Liver (tissue), 9 donors: ENCODE data around the gene IDE. TPM values are rescaled to one million over a fixed set of nuclear protein-coding genes. Genes with fewer than 3 reads are reported as not detected.

Experiments used
- DNase-seq: peaks from one replicate; pipeline ENCODE4 v3.0.0-alpha.2; 2017; ENCODE audit warnings: low spot score
- H3K27ac ChIP-seq, 2 donors: one replicate each; pipeline ENCODE4 v1.7.0; 2013; ENCODE audit warnings: inconsistent platforms in 2 of 2, low read length in 2 of 2, control low read depth in 1 of 2, low read depth in 1 of 2, mild to moderate bottlenecking in 1 of 2
- H3K27me3 ChIP-seq, 4 donors: one replicate each; pipeline versions ENCODE4 v1.6.1 to v1.7.0; 2013; ENCODE audit warnings: low read length in 3 of 4, inconsistent platforms in 1 of 4, mild to moderate bottlenecking in 1 of 4, moderate library complexity in 1 of 4; ENCODE audit not compliant: control insufficient read depth in 4 of 4, insufficient read depth in 4 of 4
- H3K36me3 ChIP-seq, 4 donors: one replicate each; pipeline versions ENCODE4 v1.6.1 to v1.7.0; 2013; ENCODE audit warnings: low read length in 3 of 4, mild to moderate bottlenecking in 3 of 4, low read depth in 1 of 4, moderate library complexity in 1 of 4; ENCODE audit not compliant: control insufficient read depth in 4 of 4, insufficient read depth in 3 of 4
- H3K4me1 ChIP-seq, 4 donors: one replicate each; pipeline versions ENCODE4 v1.6.1 to v1.7.0; 2013; ENCODE audit warnings: low read length in 3 of 4, mild to moderate bottlenecking in 3 of 4, moderate library complexity in 1 of 4; ENCODE audit not compliant: control insufficient read depth in 4 of 4, insufficient read depth in 4 of 4
- H3K4me3 ChIP-seq, 3 donors: one replicate each; pipeline versions ENCODE4 v1.6.1 to v1.7.0; 2013; ENCODE audit warnings: low read length in 3 of 3, control low read depth in 1 of 3, low read depth in 1 of 3, mild to moderate bottlenecking in 1 of 3
- H3K9ac ChIP-seq, 2 donors: one replicate each; pipeline ENCODE4 v1.7.0; 2013; ENCODE audit warnings: low read length in 2 of 2, mild to moderate bottlenecking in 2 of 2, moderate library complexity in 2 of 2, control low read depth in 1 of 2, low read depth in 1 of 2
- H3K9me3 ChIP-seq, 4 donors: one replicate each; pipeline versions ENCODE4 v1.6.1 to v1.7.0; 2013; ENCODE audit warnings: low read length in 3 of 4; ENCODE audit not compliant: control insufficient read depth in 4 of 4
- EGR1 ChIP-seq, 2 donors: IDR thresholded peaks; 2 replicates each; pipeline ENCODE4 v1.6.1; 2016 to 2018; ENCODE audit warnings: antibody characterized with exemption in 2 of 2, low read depth in 2 of 2
- FOXA2 ChIP-seq: IDR thresholded peaks from 2 replicates; pipeline ENCODE4 v1.6.1; 2016; ENCODE audit warnings: antibody characterized with exemption
- GABPA ChIP-seq, 2 donors: IDR thresholded peaks in 1 of 2; conservative IDR thresholded peaks in 1 of 2; 2 replicates each; pipeline ENCODE4 v1.6.1; 2016; ENCODE audit warnings: antibody characterized with exemption in 2 of 2, mild to moderate bottlenecking in 1 of 2, moderate library complexity in 1 of 2
- JUND ChIP-seq, 2 donors: IDR thresholded peaks; 2 replicates each; pipeline ENCODE4 v1.6.1; 2016; ENCODE audit warnings: antibody characterized with exemption in 2 of 2
- MAX ChIP-seq: IDR thresholded peaks from 2 replicates; pipeline ENCODE4 v1.6.1; 2016; ENCODE audit warnings: antibody characterized with exemption
- REST ChIP-seq: IDR thresholded peaks from 2 replicates; pipeline ENCODE4 v1.6.1; 2016; ENCODE audit warnings: antibody characterized with exemption, mild to moderate bottlenecking
- RXRA ChIP-seq, 2 donors: IDR thresholded peaks; 2 replicates each; pipeline ENCODE4 v1.6.1; 2017 to 2018; ENCODE audit warnings: antibody characterized with exemption in 2 of 2, mild to moderate bottlenecking in 1 of 2
- SP1 ChIP-seq: IDR thresholded peaks from 2 replicates; pipeline ENCODE4 v1.6.1; 2018; ENCODE audit warnings: antibody characterized with exemption, mild to moderate bottlenecking
- TAF1 ChIP-seq: conservative IDR thresholded peaks from 2 replicates; pipeline ENCODE4 v1.6.1; 2016; ENCODE audit warnings: antibody characterized with exemption, mild to moderate bottlenecking
- YY1 ChIP-seq: IDR thresholded peaks from 2 replicates; pipeline ENCODE4 v1.6.1; 2016; ENCODE audit warnings: antibody characterized with exemption, mild to moderate bottlenecking
- WGBS: extraction: QIAGEN DNeasy Blood & Tissue Kit; methylation state at CpG from one replicate; pipeline ENCODE4 v1.1.7; 2013; 5-methylcytosine and 5-hydroxymethylcytosine counted together
- polyA plus RNA-seq, 2 donors: library from polyadenylated mRNA; stranded (reverse) in 1 of 2; unstranded in 1 of 2; fragments of 200-250 nt in 1 of 2; fragments of >200 nt in 1 of 2; fragmentation: Nextera tagmentation in 1 of 2; extraction: Ambion mirVana in 1 of 2; gene quantifications; one replicate each; pipeline versions ENCODE4 v1.2.1 to v1.2.3, GENCODE V29; 2013 to 2015
- total RNA-seq, 2 donors: library from RNA; depleted of rRNA; stranded (reverse); fragments of >200 nt; gene quantifications; one replicate each; pipeline ENCODE4 v1.2.3, GENCODE V29; 2014
- TF ChIP-seq, protein P1 (sequence below): IDR thresholded peaks from 2 replicates; pipeline ENCODE4 v1.6.1; 2016; ENCODE audit warnings: antibody characterized with exemption
- TF ChIP-seq, protein P2 (sequence below): fragments of 150-350 bp; IDR thresholded peaks from 2 replicates; pipeline ENCODE4 v1.5.1; 2017; ENCODE audit warnings: improper control_type of control experiment, low read depth, low read length; ENCODE audit not compliant: missing input control
- donor health status: healthy.
- donor health status: healthy.
- donor health status: healthy.
- donor health status: healthy.
- donor health status: healthy.

The IDE gene
- total and polyA plus RNA-seq, 4 donors: 9.4 to 31.3 (median 15.3) TPM

GRCh38 chr10:92502296-92502808, 71.5 kb downstream of the IDE start:
- no peaks in the 10 kb centered on the region for H3K9me3 ChIP-seq
- DNase-seq: no peak
- H3K36me3 ChIP-seq: peaks cover 6 to 24% (median 17%) of the 10 kb centered on the region in 4 donors
- no peak overlapping the region for H3K9ac ChIP-seq
- no peaks in the 10 kb centered on the region for H3K27me3 ChIP-seq
- TF ChIP-seq REST (no peak), GABPA (IDR thresholded peaks at IDR 0.05 in 1 of 2, conservative IDR thresholded peaks at IDR 0.05 in 1 of 2) (no peak), RXRA (IDR thresholded peaks at IDR 0.05) (no peak), YY1 (no peak), MAX (no peak), EGR1 (IDR thresholded peaks at IDR 0.05; ENCODE audit: low read depth in 2 of 2) (no peak), JUND (IDR thresholded peaks at IDR 0.05) (no peak), SP1 (no peak), FOXA2 (no peak), TAF1 (no peak)
- TF ChIP-seq, protein P1, sequence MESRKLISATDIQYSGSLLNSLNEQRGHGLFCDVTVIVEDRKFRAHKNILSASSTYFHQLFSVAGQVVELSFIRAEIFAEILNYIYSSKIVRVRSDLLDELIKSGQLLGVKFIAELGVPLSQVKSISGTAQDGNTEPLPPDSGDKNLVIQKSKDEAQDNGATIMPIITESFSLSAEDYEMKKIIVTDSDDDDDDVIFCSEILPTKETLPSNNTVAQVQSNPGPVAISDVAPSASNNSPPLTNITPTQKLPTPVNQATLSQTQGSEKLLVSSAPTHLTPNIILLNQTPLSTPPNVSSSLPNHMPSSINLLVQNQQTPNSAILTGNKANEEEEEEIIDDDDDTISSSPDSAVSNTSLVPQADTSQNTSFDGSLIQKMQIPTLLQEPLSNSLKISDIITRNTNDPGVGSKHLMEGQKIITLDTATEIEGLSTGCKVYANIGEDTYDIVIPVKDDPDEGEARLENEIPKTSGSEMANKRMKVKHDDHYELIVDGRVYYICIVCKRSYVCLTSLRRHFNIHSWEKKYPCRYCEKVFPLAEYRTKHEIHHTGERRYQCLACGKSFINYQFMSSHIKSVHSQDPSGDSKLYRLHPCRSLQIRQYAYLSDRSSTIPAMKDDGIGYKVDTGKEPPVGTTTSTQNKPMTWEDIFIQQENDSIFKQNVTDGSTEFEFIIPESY: no peak
- H3K4me1 ChIP-seq: no peaks in the 10 kb centered on the region
- no peak overlapping the region for H3K4me3 ChIP-seq
- WGBS: 94% methylated on average over 5 of the region's 5 CpGs
- no peak overlapping the region for H3K27ac ChIP-seq

DNA sequence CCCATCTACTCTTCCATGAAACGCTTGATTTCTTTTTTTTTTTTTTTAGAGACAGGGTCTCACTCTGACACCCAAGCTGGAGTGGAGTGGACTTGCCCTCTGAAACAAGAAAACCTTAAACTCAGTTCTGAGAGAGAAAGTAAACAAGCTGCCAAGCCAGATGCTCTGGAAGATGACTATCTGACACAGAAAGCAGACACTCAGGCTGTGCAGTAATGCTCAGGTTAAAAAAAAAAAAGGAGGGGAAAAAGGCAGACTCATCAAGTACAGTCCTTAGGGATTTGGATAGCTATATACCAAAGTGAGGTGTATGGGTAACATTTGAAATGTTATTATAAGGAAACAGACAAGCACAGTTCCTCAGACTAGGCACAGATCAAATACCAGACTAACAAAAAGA, 80.5 kb downstream of the IDE start:
- TF ChIP-seq, protein P2, sequence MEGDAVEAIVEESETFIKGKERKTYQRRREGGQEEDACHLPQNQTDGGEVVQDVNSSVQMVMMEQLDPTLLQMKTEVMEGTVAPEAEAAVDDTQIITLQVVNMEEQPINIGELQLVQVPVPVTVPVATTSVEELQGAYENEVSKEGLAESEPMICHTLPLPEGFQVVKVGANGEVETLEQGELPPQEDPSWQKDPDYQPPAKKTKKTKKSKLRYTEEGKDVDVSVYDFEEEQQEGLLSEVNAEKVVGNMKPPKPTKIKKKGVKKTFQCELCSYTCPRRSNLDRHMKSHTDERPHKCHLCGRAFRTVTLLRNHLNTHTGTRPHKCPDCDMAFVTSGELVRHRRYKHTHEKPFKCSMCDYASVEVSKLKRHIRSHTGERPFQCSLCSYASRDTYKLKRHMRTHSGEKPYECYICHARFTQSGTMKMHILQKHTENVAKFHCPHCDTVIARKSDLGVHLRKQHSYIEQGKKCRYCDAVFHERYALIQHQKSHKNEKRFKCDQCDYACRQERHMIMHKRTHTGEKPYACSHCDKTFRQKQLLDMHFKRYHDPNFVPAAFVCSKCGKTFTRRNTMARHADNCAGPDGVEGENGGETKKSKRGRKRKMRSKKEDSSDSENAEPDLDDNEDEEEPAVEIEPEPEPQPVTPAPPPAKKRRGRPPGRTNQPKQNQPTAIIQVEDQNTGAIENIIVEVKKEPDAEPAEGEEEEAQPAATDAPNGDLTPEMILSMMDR: no peak
- TF ChIP-seq REST (no peak), JUND (IDR thresholded peaks at IDR 0.05) (no peak), TAF1 (no peak), GABPA (IDR thresholded peaks at IDR 0.05 in 1 of 2, conservative IDR thresholded peaks at IDR 0.05 in 1 of 2) (no peak), SP1 (no peak), YY1 (no peak)
- no peak overlapping the region for H3K4me3 ChIP-seq
- DNase-seq: no peak
- H3K9ac ChIP-seq: no peak overlapping the region
- WGBS: 93% methylated on average over 1 of the region's 1 CpG
- H3K27me3 ChIP-seq: no peaks in the 10 kb centered on the region
- H3K4me1 ChIP-seq: no peaks in the 10 kb centered on the region
- no peak overlapping the region for H3K27ac ChIP-seq
- H3K9me3 ChIP-seq: no peaks in the 10 kb centered on the region
- peaks cover 2 to 23% (median 20%) of the 10 kb centered on the region in 4 donors for H3K36me3 ChIP-seq
